Neutrophil (primary cell): ENCODE measurements around the gene ATP6V1C2.

ENCODE experiments used
- H3K27ac ChIP-seq: fragments of 200-600 bp; sonication (generic); 2 replicates; pipeline ENCODE4 v1.5.1; 2016; ENCODE audit warnings: mild to moderate bottlenecking, moderate library complexity
- H3K27me3 ChIP-seq: fragments of 200-600 bp; sonication (generic); 2 replicates; pipeline ENCODE4 v1.6.0; 2016; ENCODE audit warnings: mild to moderate bottlenecking
- H3K36me3 ChIP-seq: fragments of 200-600 bp; sonication (generic); 2 replicates; pipeline ENCODE4 v1.5.1; 2017
- H3K4me1 ChIP-seq, 2 experiments: fragments of 200-600 bp in 1 of 2; sonication (generic) in 1 of 2; 1 replicate in 1 of 2; 2 replicates in 1 of 2; pipeline versions ENCODE4 v1.5.1 to v1.6.1; 2013 to 2016; ENCODE audit warnings: low read depth in 1 of 2, low read length in 1 of 2, mild to moderate bottlenecking in 1 of 2, moderate library complexity in 1 of 2; ENCODE audit not compliant: control insufficient read depth in 1 of 2, insufficient read depth in 1 of 2
- H3K4me3 ChIP-seq, 2 experiments: fragments of 200-600 bp in 1 of 2; sonication (generic) in 1 of 2; 1 replicate in 1 of 2; 2 replicates in 1 of 2; pipeline ENCODE4 v1.5.1; 2013 to 2016; ENCODE audit warnings: low read depth in 1 of 2, low read length in 1 of 2, mild to moderate bottlenecking in 1 of 2, moderate library complexity in 1 of 2
- H3K9me3 ChIP-seq: fragments of 200-600 bp; sonication (generic); 2 replicates; pipeline ENCODE4 v1.5.1; 2016
- TF ChIP-seq, protein P1 (sequence below): fragments of 200-600 bp; sonication (generic); IDR thresholded peaks from 2 replicates; pipeline ENCODE4 v1.5.1; 2016; ENCODE audit warnings: antibody characterized with exemption

ATP6V1C2 gene

DNA sequence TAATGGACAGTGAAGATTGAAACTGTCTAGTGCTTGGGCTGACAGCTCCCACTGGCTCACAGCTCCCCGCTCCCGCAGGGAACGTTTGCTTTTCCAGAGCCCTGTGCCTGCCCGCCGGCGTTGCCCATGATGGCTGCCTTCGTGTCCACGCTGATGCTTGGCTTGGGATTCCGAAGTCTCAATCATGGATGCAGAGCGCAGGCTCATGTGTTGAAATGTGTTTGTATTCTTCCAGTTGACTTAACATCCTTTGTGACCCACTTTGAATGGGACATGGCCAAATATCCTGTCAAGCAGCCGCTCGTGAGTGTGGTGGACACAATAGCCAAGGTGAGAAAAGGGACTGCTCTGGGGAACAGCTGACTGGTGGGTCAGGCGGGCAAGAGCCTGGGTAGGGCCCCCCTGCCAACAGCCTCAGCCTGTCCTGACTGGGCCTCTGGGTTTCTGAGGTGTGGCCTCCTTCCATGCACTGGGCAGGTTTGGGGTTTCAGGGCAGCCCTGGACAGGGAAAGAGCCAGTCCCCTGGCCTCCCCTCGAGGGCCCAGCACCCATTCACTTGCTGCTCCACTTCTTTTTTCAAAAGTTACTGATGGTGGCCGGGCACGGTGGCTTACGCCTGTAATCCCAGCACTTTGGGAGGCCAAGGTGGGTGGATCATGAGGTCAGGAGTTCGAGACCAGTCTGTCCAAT lies 42.8 kb downstream of the ATP6V1C2 start:
- Histone ChIP-seq H3K36me3 (no peaks in the 10 kb centered on the region), H3K4me1 (no peaks in the 10 kb centered on the region), H3K9me3 (no peaks in the 10 kb centered on the region), H3K27ac (no peak overlapping the region), H3K27me3 (peaks cover 12% of the 10 kb centered on the region), H3K4me3 (no peak overlapping the region)
- TF ChIP-seq, protein P1, sequence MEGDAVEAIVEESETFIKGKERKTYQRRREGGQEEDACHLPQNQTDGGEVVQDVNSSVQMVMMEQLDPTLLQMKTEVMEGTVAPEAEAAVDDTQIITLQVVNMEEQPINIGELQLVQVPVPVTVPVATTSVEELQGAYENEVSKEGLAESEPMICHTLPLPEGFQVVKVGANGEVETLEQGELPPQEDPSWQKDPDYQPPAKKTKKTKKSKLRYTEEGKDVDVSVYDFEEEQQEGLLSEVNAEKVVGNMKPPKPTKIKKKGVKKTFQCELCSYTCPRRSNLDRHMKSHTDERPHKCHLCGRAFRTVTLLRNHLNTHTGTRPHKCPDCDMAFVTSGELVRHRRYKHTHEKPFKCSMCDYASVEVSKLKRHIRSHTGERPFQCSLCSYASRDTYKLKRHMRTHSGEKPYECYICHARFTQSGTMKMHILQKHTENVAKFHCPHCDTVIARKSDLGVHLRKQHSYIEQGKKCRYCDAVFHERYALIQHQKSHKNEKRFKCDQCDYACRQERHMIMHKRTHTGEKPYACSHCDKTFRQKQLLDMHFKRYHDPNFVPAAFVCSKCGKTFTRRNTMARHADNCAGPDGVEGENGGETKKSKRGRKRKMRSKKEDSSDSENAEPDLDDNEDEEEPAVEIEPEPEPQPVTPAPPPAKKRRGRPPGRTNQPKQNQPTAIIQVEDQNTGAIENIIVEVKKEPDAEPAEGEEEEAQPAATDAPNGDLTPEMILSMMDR = no peak

DNA sequence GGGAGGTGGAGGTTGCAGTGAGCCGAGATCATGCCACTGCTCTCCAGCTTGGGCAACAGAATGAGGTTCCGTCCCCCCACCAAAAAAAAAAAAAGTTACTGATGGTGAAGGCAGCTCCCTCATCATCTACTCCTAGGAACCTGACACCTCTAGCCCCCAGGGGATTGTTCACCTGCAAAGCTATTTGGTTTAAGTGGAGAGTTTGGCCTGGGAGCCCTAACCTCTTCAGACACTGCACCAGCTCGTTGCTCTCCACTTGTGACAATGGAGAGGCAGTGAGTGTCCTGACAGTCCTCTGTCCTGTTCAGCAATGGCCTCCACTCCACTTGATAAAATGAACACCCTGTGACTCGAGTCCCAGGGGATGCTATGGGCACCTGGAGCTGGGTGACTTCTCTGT lies 43.5 kb downstream of the ATP6V1C2 start:
- no peaks in the 10 kb centered on the region for H3K9me3 ChIP-seq
- H3K4me1 ChIP-seq = no peaks in the 10 kb centered on the region
- TF ChIP-seq, protein P1 = no peak
- peaks cover 12% of the 10 kb centered on the region for H3K27me3 ChIP-seq
- no peaks in the 10 kb centered on the region for H3K36me3 ChIP-seq
- no peak overlapping the region for H3K27ac ChIP-seq
- no peak overlapping the region for H3K4me3 ChIP-seq

DNA sequence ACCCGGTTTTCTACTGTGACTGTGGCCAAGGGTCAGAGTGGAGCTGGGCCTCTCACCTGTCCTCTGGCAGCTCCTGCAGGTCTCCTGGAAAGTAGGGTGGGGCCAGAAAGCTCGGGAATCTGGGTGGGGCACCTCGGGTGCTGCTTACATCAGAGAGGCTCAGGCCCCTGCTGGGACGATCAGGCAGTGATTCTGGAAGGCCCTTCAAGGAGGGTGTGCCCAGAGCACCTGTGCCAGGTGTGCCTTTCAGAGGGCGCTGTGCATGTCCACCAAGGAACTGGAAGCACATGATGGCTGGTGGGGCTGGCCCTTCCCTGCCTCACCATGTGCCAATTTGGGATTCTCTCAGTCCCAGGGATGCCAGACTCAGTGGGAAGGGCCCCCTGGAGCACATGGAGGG lies 44.0 kb downstream of the ATP6V1C2 start:
- Histone ChIP-seq H3K9me3 (no peaks in the 10 kb centered on the region), H3K36me3 (no peaks in the 10 kb centered on the region), H3K27me3 (peaks cover 12% of the 10 kb centered on the region), H3K4me1 (no peaks in the 10 kb centered on the region), H3K27ac (no peak overlapping the region), H3K4me3 (no peak overlapping the region)
- TF ChIP-seq, protein P1 = no peak

DNA sequence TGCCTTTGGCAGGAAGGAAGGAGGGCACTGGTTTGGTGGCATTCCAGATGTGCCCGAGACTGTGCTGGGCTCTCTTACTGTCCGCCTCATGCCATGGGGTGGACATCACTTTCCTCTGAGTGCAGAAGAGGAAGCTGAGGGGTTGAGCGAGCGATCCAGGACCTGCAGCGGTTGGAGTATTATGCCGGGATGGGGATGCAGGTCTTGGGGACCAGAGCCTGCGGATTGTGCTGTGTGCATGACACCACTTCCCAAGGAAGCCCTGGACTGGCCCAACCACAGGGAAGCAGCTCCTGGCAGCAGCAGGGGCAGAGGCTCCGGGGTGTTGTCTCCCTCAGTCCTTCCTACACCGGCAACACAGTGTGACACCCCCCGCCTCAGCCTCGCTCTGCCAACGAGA lies 44.5 kb downstream of the ATP6V1C2 start:
- H3K4me3 ChIP-seq = no peak overlapping the region
- no peak overlapping the region for H3K27ac ChIP-seq
- TF ChIP-seq, protein P1 = no peak
- no peaks in the 10 kb centered on the region for H3K4me1 ChIP-seq
- no peaks in the 10 kb centered on the region for H3K9me3 ChIP-seq
- H3K36me3 ChIP-seq = no peaks in the 10 kb centered on the region
- peaks cover 12% of the 10 kb centered on the region for H3K27me3 ChIP-seq

DNA sequence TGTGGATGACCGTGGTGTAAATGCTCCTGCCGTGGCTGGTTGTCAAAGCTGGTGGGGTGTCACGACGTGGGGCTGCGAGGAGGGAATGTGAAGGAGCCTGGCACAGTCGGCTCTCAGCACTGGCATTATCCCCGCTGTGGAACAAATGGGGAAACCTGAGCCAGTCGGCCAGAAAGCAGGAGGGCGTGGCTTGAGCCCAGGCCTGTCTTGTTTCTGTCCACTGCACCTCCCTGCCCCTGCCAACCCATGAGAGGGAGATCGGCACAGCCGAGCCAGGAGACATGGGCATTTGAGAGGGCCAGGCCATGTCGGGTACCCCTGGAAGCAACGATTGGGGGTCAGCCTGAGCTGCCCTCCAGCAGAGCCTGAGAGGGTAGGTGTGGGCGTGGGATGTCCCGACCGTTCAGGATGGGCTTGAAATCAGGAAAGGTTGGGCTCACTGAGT lies 46.7 kb downstream of the ATP6V1C2 start:
- TF ChIP-seq, protein P1 = no peak
- no peaks in the 10 kb centered on the region for H3K36me3 ChIP-seq
- H3K4me1 ChIP-seq = no peaks in the 10 kb centered on the region
- no peak overlapping the region for H3K27ac ChIP-seq
- no peaks in the 10 kb centered on the region for H3K9me3 ChIP-seq
- H3K27me3 ChIP-seq = peaks cover 7% of the 10 kb centered on the region
- no peak overlapping the region for H3K4me3 ChIP-seq
